K562 (cell line): ENCODE data around the gene WARS2. TPM values are rescaled to one million over a fixed set of nuclear protein-coding genes. Genes with fewer than 3 reads are reported as not detected.
"Not testable (repeated sequence)": the region's sequence is repeated elsewhere in the genome, so short reads cannot be mapped to it uniquely, and the experiment has no call there.

Experiments
- ATAC-seq: fragments of 200-7000 bp; cut with Tn5 transposase; 3 replicates; pipeline ENCODE4 v1.9.1; 2020; ENCODE audit warnings: moderate library complexity
- BruUV-seq: library from RNA; stranded (reverse); fragments of 400-500 nt; replicated peaks from 2 replicates; lab custom pipeline; 2021; lab: Mats Ljungman, UMichigan
- CTCF ChIA-PET: fragments of 300-600 bp; formaldehyde crosslinking; extraction: SDS; loops from one replicate; lab custom pipeline; 2021; ENCODE audit warnings: low intra/inter-chr PET ratio; lab: Yijun Ruan, JAX
- POLR2A ChIA-PET: fragments of 300-600, 350-650 bp; sonication (Branson Sonifier 250); formaldehyde crosslinking; extraction: SDS; loops from one replicate; lab custom pipeline; 2021; ENCODE audit warnings: antibody characterized with exemption, inconsistent platforms; lab: Yijun Ruan, JAX
- DNase-seq, 4 experiments: peaks; one replicate each; pipeline versions ENCODE4 v3.0.0 to v3.0.0-alpha.2; 2011 to 2018; ENCODE audit warnings: low spot score in 3 of 4, mixed read lengths in 3 of 4; ENCODE audit errors: extremely low read depth in 1 of 4
- FAIRE-seq: peaks from 2 replicates; lab custom pipeline; 2011; peaks lifted over from hg19 to GRCh38; lab: Jason Lieb, UNC
- H2AFZ ChIP-seq: 2 replicates; pipeline ENCODE4 v1.6.0; 2011; ENCODE audit warnings: low read depth, low read length, control low read depth, inconsistent platforms
- H3K27ac ChIP-seq: fragments of 200-600 bp; 3 replicates; pipeline ENCODE4 v1.8.0; 2011; ENCODE audit warnings: low read depth, mild to moderate bottlenecking, control low read depth, inconsistent platforms, low read length, moderate library complexity, mixed read lengths; ENCODE audit errors: extremely low read depth
- H3K27me3 ChIP-seq, 2 experiments: fragments of 300-600 bp in 1 of 2; 2 replicates in 1 of 2; 3 replicates in 1 of 2; pipeline versions ENCODE4 v1.6.0 to v1.8.0; 2011; ENCODE audit warnings: inconsistent platforms in 2 of 2, low read length in 2 of 2, mild to moderate bottlenecking in 1 of 2, mixed read lengths in 1 of 2, moderate library complexity in 1 of 2; ENCODE audit not compliant: control insufficient read depth in 2 of 2, insufficient read depth in 2 of 2
- H3K36me3 ChIP-seq: fragments of 300-600 bp; 3 replicates; pipeline ENCODE4 v1.8.0; 2011; ENCODE audit warnings: mild to moderate bottlenecking, low read length, inconsistent platforms; ENCODE audit not compliant: control insufficient read depth, insufficient read depth
- H3K4me1 ChIP-seq, 2 experiments: fragments of 200-600 bp in 1 of 2; replicated peaks in 1 of 2; 2 replicates in 1 of 2; 3 replicates in 1 of 2; pipeline versions ENCODE4 v1.5.1 to v1.8.0; 2011; ENCODE audit warnings: inconsistent platforms in 2 of 2, low read length in 2 of 2, mild to moderate bottlenecking in 1 of 2, mixed read lengths in 1 of 2, moderate library complexity in 1 of 2; ENCODE audit not compliant: control insufficient read depth in 2 of 2, insufficient read depth in 2 of 2
- H3K4me2 ChIP-seq: 2 replicates; pipeline ENCODE4 v1.6.1; 2011; ENCODE audit warnings: low read length, control low read depth, inconsistent platforms, mixed read lengths; ENCODE audit not compliant: insufficient read depth
- H3K4me3 ChIP-seq: fragments of 200-600 bp; sonication (generic), shearing (Covaris generic); 2 replicates; pipeline ENCODE4 v1.5.1; 2016; ENCODE audit warnings: control low read depth, inconsistent platforms
- H3K79me2 ChIP-seq: fragments of 200-600 bp; 3 replicates; pipeline ENCODE4 v1.8.0; 2011; ENCODE audit warnings: low read length, inconsistent platforms; ENCODE audit not compliant: control insufficient read depth, insufficient read depth
- H3K9ac ChIP-seq, 2 experiments: 2 replicates each; pipeline versions ENCODE4 v1.6.0 to v1.6.1; 2011; ENCODE audit warnings: low read depth in 2 of 2, low read length in 2 of 2, control low read depth in 1 of 2, inconsistent platforms in 1 of 2, mild to moderate bottlenecking in 1 of 2, mixed read lengths in 1 of 2; ENCODE audit not compliant: insufficient read depth in 1 of 2
- H3K9me1 ChIP-seq: one replicate; pipeline ENCODE4 v1.6.0; 2011; ENCODE audit warnings: inconsistent platforms, mild to moderate bottlenecking, low read length, moderate library complexity; ENCODE audit not compliant: control insufficient read depth, insufficient read depth
- H3K9me3 ChIP-seq: replicated peaks from 2 replicates; pipeline ENCODE4 v1.5.1; 2011; ENCODE audit warnings: low read depth, low read length, inconsistent platforms; ENCODE audit not compliant: control insufficient read depth, insufficient read depth
- H4K20me1 ChIP-seq: replicated peaks from 2 replicates; pipeline ENCODE4 v1.6.1; 2011; ENCODE audit warnings: low read length, inconsistent platforms, mixed read lengths; ENCODE audit not compliant: control insufficient read depth, insufficient read depth
- BRD4 ChIP-seq: fragments of 200-600 bp; sonication (generic); IDR thresholded peaks from 2 replicates; pipeline ENCODE4 v1.6.1; 2017; ENCODE audit warnings: inconsistent platforms
- C11orf30 ChIP-seq: fragments of 450-650 bp; IDR thresholded peaks from 2 replicates; pipeline ENCODE4 v1.6.1; 2016; ENCODE audit warnings: low read depth, mild to moderate bottlenecking
- MAFF ChIP-seq: IDR thresholded peaks from 2 replicates; pipeline ENCODE4 v1.6.1; 2012; ENCODE audit warnings: low read length, improper control_type of control experiment
- MAFG ChIP-seq: fragments of 450-650 bp; conservative IDR thresholded peaks from 2 replicates; pipeline ENCODE4 v1.6.1; 2016; ENCODE audit warnings: missing genetic modification characterization, missing compliant biosample characterization
- NONO ChIP-seq, 2 experiments: fragments of 200-400 bp in 1 of 2; fragments of 450-650 bp in 1 of 2; formaldehyde crosslinking in 1 of 2; IDR thresholded peaks; 2 replicates each; pipeline ENCODE4 v1.6.1; 2017; ENCODE audit warnings: low read depth in 2 of 2, mild to moderate bottlenecking in 2 of 2, moderate library complexity in 2 of 2, low read length in 1 of 2
- ZBTB43 ChIP-seq: sonication (generic); formaldehyde crosslinking; IDR thresholded peaks from 2 replicates; pipeline ENCODE4 v1.8.0; 2023; ENCODE audit warnings: mild to moderate bottlenecking, missing genetic modification reagents
- ZNF316 ChIP-seq: fragments of 450-650 bp; IDR thresholded peaks from 2 replicates; pipeline ENCODE4 v1.6.1; 2016
- WGBS: fragments of 100-300 bp; shearing (Covaris generic); methylation state at CpG from one replicate; pipeline ENCODE4 v1.1.6; 2016; ENCODE audit warnings: low coverage, mixed read lengths; ENCODE audit not compliant: insufficient coverage; ENCODE audit errors: missing lambda C conversion rate; 5-methylcytosine and 5-hydroxymethylcytosine counted together
- in situ Hi-C: fragments of 300-500 bp; cut with MboI; formaldehyde crosslinking; loops from 4 replicates; pipeline ENCODE4 v1.15.0; 2018; ENCODE audit warnings: inconsistent platforms, mixed read lengths
- intact Hi-C: fragments of 100-400 bp; cut with micrococcal nuclease; formaldehyde crosslinking; loops from 2 replicates; pipeline ENCODE4 v1.14.2; 2022
- polyA plus RNA-seq, 8 experiments: library from polyadenylated mRNA; depleted of rRNA in 4 of 8; stranded (reverse) in 5 of 8; unstranded in 3 of 8; fragments of >200 nt; fragmentation: Nextera tagmentation in 2 of 8; fragmentation: Illumina TruSeq in 1 of 8; extraction: Ambion mirVana in 2 of 8; extraction: Trizol in 1 of 8; gene quantifications; 2 replicates each; pipeline versions ENCODE4 v1.2.1 to v1.2.3, GENCODE V29; 2011 to 2014; ENCODE audit warnings: inconsistent platforms in 1 of 8, missing spikeins in 1 of 8
- total RNA-seq, 7 experiments: library from RNA; depleted of rRNA in 6 of 7; stranded (reverse); fragments of >200 nt in 6 of 7; fragmentation: Illumina TruSeq in 2 of 7; extraction: Trizol in 2 of 7; gene quantifications; 2 replicates each; pipeline versions ENCODE4 v1.2.1 to v1.2.3, GENCODE V29; 2011 to 2021; ENCODE audit warnings: low replicate concordance in 1 of 7
- TF ChIP-seq, protein P1 (sequence below), 2 experiments: IDR thresholded peaks; 2 replicates each; pipeline ENCODE4 v1.6.1; 2011; ENCODE audit warnings: borderline replicate concordance in 1 of 2, control low read depth in 1 of 2, low read depth in 1 of 2, low read length in 1 of 2, mild to moderate bottlenecking in 1 of 2, mixed read lengths in 1 of 2, moderate library complexity in 1 of 2; ENCODE audit not compliant: insufficient read depth in 1 of 2, insufficient read length in 1 of 2, poor library complexity in 1 of 2, severe bottlenecking in 1 of 2; ENCODE audit errors: extremely low read depth in 1 of 2

The WARS2 gene
- total and polyA plus RNA-seq, 9 of the 15 experiments (the other 6 are each of a cell fraction or from before 2014, with no cell fraction given) = 5.7 to 18.0 (median 16.9) TPM

DNA sequence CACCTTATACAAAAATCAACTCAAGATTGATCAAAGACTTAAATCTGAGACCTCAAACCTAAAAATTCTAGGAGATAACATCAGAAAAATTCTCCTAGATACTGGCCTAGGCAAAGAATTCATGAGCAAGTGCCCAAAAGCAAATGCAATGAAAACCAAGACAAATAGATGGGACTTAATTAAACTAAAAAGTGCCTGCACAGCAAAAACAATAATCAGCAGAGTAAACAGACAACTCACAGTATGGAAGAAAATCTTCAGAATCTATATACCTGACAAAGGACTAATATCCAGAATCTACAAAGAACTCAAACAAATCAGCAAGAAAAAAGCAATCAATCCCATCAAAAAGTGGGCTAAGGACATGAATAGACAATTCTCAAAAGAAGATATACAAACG is 18.6 kb downstream of the WARS2 start:
- WGBS = 13% methylated on average over 1 of the region's 1 CpG
- H3K4me1 ChIP-seq, H3K4me2 ChIP-seq, BruUV-seq, H2AFZ ChIP-seq, H3K4me3 ChIP-seq, FAIRE-seq, H3K79me2 ChIP-seq, H3K9ac ChIP-seq, H3K9me1 ChIP-seq, H3K27me3 ChIP-seq, ATAC-seq, DNase-seq, in situ Hi-C loops, H3K9me3 ChIP-seq, POLR2A ChIA-PET, H3K27ac ChIP-seq, CTCF ChIA-PET, H4K20me1 ChIP-seq, H3K36me3 ChIP-seq, intact Hi-C loops: not testable (repeated sequence)
- TF ChIP-seq MAFF = 0 out of 2 replicates have a peak, but pooled peaks have one; percentile 30
- peak; percentile 85 for TF ChIP-seq ZNF316
- peak; percentile 71 for TF ChIP-seq C11orf30
- peak; percentile 45 for TF ChIP-seq MAFG

DNA sequence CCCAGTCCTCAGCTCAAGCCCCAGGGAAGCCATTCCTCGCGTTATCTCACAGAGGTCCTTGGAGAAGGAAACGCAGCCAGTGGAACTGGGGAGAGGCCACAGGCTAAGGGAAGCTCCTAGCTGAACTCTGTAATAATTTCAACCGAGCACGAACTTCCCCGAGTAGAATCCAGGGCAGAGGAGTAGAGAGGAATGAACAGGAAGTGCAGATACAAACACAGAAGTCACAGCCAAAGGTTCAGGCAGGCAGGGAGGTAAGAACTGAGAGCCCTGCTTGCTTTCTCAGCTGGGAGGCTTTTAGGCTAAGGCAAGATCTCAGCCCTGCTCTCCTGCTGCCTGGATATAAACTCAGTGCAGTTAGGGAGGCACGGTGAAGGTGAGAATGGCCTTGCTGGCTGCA is 23.7 kb downstream of the WARS2 start:
- H3K27me3 ChIP-seq = no peaks in the 10 kb centered on the region
- no peaks in the 10 kb centered on the region for H3K9me3 ChIP-seq
- peak overlapping the region in 1 of 2 experiments; percentile 32; a peak in 1 of 4 replicates for H3K9ac ChIP-seq
- FAIRE-seq (no peak), ATAC-seq (peak; percentile 52), DNase-seq (no peak)
- no peaks in the 10 kb centered on the region for H3K36me3 ChIP-seq
- H2AFZ ChIP-seq = no peak overlapping the region; the same call in 1 of the 2 replicates
- H3K27ac ChIP-seq = no peak overlapping the region
- no peaks in the 10 kb centered on the region for H3K4me1 ChIP-seq
- WGBS = 41% methylated on average over 7 of the region's 7 CpGs
- H3K4me2 ChIP-seq = no peak overlapping the region
- H3K79me2 ChIP-seq = no peaks in the 10 kb centered on the region
- no peaks in the 10 kb centered on the region for H4K20me1 ChIP-seq
- intact Hi-C loops = no loop called here
- BruUV-seq = no TSS peak
- CTCF ChIA-PET = no interaction called here
- in situ Hi-C loops = no loop called here
- TF ChIP-seq NONO (IDR thresholded peaks at IDR 0.05; ENCODE audit: low read depth in 2 of 2, low read length in 1 of 2) (no peak), BRD4 (no peak), ZBTB43 (CRISPR knock-in tag) (no peak)
- TF ChIP-seq, protein P1, sequence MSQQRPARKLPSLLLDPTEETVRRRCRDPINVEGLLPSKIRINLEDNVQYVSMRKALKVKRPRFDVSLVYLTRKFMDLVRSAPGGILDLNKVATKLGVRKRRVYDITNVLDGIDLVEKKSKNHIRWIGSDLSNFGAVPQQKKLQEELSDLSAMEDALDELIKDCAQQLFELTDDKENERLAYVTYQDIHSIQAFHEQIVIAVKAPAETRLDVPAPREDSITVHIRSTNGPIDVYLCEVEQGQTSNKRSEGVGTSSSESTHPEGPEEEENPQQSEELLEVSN (IDR thresholded peaks at IDR 0.05; ENCODE audit: borderline replicate concordance in 1 of 2, extremely low read depth in 1 of 2, insufficient read depth in 1 of 2, insufficient read length in 1 of 2, low read depth in 1 of 2, low read length in 1 of 2, poor library complexity in 1 of 2, severe bottlenecking in 1 of 2) = no peak
- H3K4me3 ChIP-seq = no peak overlapping the region
- H3K9me1 ChIP-seq = no peaks in the 10 kb centered on the region
- POLR2A ChIA-PET = interaction anchor here (0.7 kb wide), 1 partner anchor 992 kb away, joined by 4 read pairs; no protein-coding TSS in a partner anchor
